GM19193 (cell line): Measurements from ENCODE around the gene HDLBP.

Experiments used
- POLR2A ChIP-seq: IDR thresholded peaks from 4 replicates; pipeline ENCODE4 v1.6.1; 2011; ENCODE audit not compliant: insufficient read depth, insufficient read length; ENCODE audit errors: extremely low read depth

The HDLBP gene

DNA sequence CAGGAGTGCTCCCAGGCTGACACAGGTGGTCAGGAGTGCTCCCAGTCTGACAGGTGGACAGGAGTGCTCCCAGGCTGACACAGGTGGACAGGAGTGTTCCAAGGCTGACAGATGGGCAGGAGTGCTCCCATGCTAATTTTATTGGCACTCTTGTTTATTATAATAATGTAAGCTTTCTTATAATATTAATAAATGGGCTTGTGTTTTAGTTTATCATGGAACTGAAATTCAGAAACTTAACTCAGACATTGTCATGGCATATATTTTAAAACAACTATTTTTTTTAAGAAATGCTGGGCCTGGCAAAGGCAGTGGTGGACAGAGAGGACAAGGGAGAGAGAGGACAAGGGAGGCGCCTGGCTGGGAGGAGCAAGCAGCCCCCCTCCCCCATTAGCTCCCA lies 108.3 kb downstream of the HDLBP start:
- no peak for TF ChIP-seq POLR2A

GRCh38 chr2:241205086-241205485 lies 110.4 kb downstream of the HDLBP start:
- TF ChIP-seq POLR2A: no peak

DNA sequence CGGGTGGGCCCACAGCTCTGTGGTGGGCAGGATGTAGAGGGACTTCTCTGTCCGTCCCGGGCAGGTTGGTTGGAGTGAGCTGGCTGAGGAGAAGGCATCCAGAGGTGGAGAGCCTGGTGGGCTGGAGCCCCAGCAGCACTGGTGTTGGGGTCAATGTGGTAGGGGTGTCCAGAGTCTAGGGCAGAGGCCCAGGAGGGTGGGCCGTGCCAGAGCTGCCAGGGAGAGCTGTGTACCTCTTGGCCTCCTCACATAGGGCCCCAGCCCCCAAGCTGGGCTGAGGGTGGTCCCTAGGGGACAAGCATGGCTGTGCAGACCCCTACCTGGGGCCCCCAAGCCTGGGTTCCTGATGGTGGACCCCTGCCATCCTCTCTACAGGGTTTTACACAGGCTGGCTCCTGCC lies 111.0 kb downstream of the HDLBP start:
- TF ChIP-seq POLR2A: no peak

GRCh38 chr2:241204010-241204384 lies 111.5 kb downstream of the HDLBP start:
- TF ChIP-seq POLR2A: no peak

GRCh38 chr2:241203218-241204009 lies 112.1 kb downstream of the HDLBP start:
- TF ChIP-seq POLR2A: no peak

DNA sequence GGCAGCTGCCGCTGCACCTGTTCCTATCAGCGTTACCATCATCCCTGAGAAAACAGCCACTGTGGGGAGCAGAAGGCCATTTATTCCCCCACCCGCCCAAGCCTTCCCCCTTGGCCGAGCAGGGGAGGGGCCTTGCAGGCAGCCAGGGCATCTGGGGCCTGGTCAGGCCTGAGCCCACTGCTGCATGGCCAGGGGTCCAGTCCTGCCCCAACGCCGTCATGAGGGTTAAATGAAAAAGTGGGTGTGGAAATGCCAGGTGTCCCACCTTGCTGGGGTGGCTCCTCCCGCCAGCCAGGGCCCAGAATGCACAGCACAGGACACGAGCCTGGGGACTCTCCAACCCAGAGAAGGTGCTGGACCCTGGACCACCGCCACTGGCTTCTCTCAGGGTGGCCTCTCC lies 112.8 kb downstream of the HDLBP start:
- TF ChIP-seq POLR2A: no peak

GRCh38 chr2:241202268-241202585 lies 113.2 kb downstream of the HDLBP start:
- TF ChIP-seq POLR2A: no peak

- TF ChIP-seq POLR2A: no peak
Measured at GRCh38 chr2:241201445-241202267, 113.8 kb downstream of the HDLBP start.

GRCh38 chr2:241200822-241201395 lies 114.6 kb downstream of the HDLBP start:
- TF ChIP-seq POLR2A: no peak

DNA sequence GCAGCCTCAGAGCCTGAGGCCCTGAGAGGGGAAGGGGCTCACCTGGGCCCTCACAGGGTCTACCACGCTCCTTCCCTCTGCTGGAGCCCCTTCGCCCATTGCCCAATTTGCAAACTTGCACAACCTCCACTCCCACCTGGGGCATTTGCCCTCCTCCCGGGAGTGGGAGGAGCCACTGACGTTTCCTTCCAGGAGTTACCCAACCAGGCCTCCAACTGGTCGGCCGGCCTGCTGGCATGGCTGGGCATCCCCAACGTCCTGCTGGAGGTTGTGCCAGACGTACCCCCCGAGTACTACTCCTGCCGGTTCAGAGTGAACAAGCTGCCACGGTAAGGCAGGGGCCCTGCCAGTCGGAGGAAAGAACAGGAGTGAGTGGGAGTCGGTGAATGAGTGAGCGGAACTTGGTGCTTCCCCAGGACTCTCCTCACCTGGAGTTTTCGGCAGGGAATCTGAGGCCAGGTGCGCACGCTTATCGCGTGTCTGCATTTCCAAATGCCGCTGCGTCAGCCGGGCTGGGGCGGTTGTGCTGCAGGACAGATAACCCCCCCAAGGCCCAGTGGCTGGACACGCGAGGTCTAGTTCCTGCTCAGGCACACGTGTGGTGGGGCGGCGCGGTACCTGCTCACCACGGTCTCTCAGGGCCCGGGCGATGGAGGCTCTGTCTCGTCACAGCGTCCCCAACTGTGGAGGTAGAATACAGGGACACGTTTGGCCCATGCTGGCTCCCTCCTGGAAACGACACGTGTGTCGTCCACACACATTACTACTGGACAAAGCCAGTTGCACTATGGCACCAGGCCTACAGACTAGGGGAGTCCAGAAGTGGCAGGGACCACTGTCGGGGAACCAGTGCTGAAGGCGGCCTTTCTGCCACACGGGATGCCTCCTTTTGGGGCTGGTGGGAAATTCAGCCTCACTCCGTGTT lies 115.3 kb downstream of the HDLBP start:
- no peak for TF ChIP-seq POLR2A

- TF ChIP-seq POLR2A: no peak
Measured at GRCh38 chr2:241199286-241199685, 116.2 kb downstream of the HDLBP start.

GRCh38 chr2:241198381-241199279 lies 116.8 kb downstream of the HDLBP start:
- TF ChIP-seq POLR2A: no peak

- no peak for TF ChIP-seq POLR2A
Measured at GRCh38 chr2:241197947-241198346, 117.5 kb downstream of the HDLBP start.

DNA sequence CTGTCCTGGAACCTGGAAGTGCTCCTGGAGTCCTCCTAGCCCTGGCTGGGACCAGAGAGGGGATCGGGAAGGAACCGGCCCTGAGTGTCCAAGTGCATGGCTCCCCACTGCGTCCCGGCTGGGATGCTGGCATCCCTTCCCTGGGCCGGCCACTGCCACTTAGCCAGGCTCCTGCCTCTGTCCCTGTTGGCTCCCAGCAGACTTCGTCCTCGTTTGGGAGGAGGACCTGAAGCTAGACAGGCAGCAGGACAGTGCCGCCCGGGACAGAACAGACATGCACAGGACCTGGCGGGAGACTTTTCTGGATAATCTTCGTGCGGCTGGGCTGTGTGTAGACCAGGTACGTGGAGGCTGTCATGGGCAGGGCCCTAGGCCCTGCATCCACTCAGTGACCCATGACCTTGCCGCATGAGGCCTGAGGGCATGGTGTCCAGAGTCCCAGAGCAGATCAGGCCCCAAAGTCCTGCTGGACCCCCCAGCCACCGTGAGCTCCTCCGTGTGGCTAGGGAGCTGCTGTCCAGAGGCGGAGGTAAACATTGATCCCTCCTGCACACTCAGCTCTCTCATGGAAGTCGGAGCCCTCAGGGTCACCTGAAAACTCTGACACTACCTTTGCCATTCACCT lies 119.9 kb downstream of the HDLBP start:
- TF ChIP-seq POLR2A: no peak

DNA sequence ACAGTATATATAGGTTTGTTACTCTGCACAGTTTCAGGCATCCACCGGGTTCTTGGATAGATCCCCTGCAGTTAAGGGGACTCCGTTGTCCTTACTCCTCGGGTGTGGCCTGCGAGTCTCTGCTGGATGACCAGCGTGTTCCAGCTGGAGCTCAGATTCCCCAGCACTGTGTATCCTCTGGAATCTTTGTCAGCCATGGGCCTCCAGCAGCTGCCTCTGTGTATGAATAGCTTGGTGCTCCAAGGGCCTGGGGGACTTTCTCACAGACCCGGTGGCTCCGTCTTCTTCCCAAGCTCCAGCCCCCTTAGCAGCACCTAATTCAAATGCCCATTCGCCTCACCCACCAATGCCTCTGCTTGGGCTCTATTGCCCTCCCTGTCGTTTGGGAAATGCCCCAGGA lies 120.7 kb downstream of the HDLBP start:
- no peak for TF ChIP-seq POLR2A
